Endothelial cell of umbilical vein (primary cell): ENCODE results near the gene SUPT20HL1. TPM values are rescaled to one million over a fixed set of nuclear protein-coding genes. Genes with fewer than 3 reads are reported as not detected.
A peak's percentile ranks its signal among the peaks of the same experiment; 100 is the strongest.

ENCODE experiments used
- BruUV-seq: library from RNA; stranded (reverse); fragments of 400-500 nt; replicated peaks from 2 replicates; lab custom pipeline; 2021; lab: Mats Ljungman, UMichigan
- CTCF ChIA-PET: fragments of 300-600, 350-600 bp; sonication (Branson Sonifier 250); formaldehyde crosslinking; loops from one replicate; lab custom pipeline; 2021; ENCODE audit warnings: antibody characterized with exemption, inconsistent platforms; lab: Charles Lee
- POLR2A ChIA-PET: fragments of 300-600, 350-600 bp; sonication (Branson Sonifier 250); formaldehyde crosslinking; loops from one replicate; lab custom pipeline; 2021; ENCODE audit warnings: antibody characterized with exemption, inconsistent platforms; lab: Charles Lee
- DNase-seq: peaks from one replicate; pipeline ENCODE4 v3.0.0-alpha.2; 2011; ENCODE audit warnings: low read depth, low spot score
- FAIRE-seq: peaks from 2 replicates; lab custom pipeline; 2011; peaks lifted over from hg19 to GRCh38; lab: Jason Lieb, UNC
- H2AFZ ChIP-seq: 2 replicates; pipeline ENCODE4 v1.6.0; 2012; ENCODE audit warnings: low read depth, low read length, control low read depth, inconsistent platforms
- H3K27ac ChIP-seq: 2 replicates; pipeline ENCODE4 v1.5.1; 2011; ENCODE audit warnings: low read depth, mild to moderate bottlenecking, control low read depth, low read length, moderate library complexity; ENCODE audit not compliant: insufficient read depth
- H3K27me3 ChIP-seq, 2 experiments: 2 replicates each; pipeline versions ENCODE4 v1.6.0 to v1.6.1; 2011; ENCODE audit warnings: low read length in 2 of 2, mixed read lengths in 1 of 2; ENCODE audit not compliant: control insufficient read depth in 2 of 2, insufficient read depth in 2 of 2
- H3K36me3 ChIP-seq, 2 experiments: 2 replicates in 1 of 2; 3 replicates in 1 of 2; pipeline ENCODE4 v1.5.1; 2011; ENCODE audit warnings: low read length in 2 of 2, mild to moderate bottlenecking in 1 of 2, moderate library complexity in 1 of 2; ENCODE audit not compliant: control insufficient read depth in 2 of 2, insufficient read depth in 2 of 2; ENCODE audit errors: extremely low read depth in 1 of 2
- H3K4me1 ChIP-seq: 3 replicates; pipeline ENCODE4 v1.5.1; 2011; ENCODE audit warnings: mild to moderate bottlenecking, low read length; ENCODE audit not compliant: control insufficient read depth, insufficient read depth; ENCODE audit errors: extremely low read depth
- H3K4me2 ChIP-seq: 2 replicates; pipeline ENCODE4 v1.6.1; 2011; ENCODE audit warnings: low read length, control low read depth, mixed read lengths; ENCODE audit not compliant: insufficient read depth
- H3K4me3 ChIP-seq, 3 experiments: fragments of 200-600 bp in 1 of 3; sonication (generic), shearing (Covaris generic) in 1 of 3; replicated peaks in 1 of 3; 2 replicates each; pipeline ENCODE4 v1.5.1; 2011 to 2016; ENCODE audit warnings: control low read depth in 3 of 3, low read length in 3 of 3, mild to moderate bottlenecking in 2 of 3, inconsistent platforms in 1 of 3, low read depth in 1 of 3, moderate library complexity in 1 of 3; ENCODE audit not compliant: insufficient read depth in 1 of 3
- H3K79me2 ChIP-seq: 2 replicates; pipeline ENCODE4 v1.6.0; 2012; ENCODE audit warnings: low read length, inconsistent platforms; ENCODE audit not compliant: control insufficient read depth, insufficient read depth
- H3K9ac ChIP-seq: replicated peaks from 2 replicates; pipeline ENCODE3; 2011; ENCODE audit warnings: low read length, control low read depth; ENCODE audit not compliant: insufficient read depth; ENCODE audit errors: extremely low read depth
- H3K9me1 ChIP-seq: replicated peaks from 3 replicates; pipeline ENCODE4 v1.6.0; 2011; ENCODE audit warnings: mild to moderate bottlenecking, low read length; ENCODE audit not compliant: control insufficient read depth, insufficient read depth; ENCODE audit errors: extremely low read depth
- H3K9me3 ChIP-seq: replicated peaks from 2 replicates; pipeline ENCODE4 v1.5.1; 2012; ENCODE audit warnings: low read length, inconsistent platforms; ENCODE audit not compliant: control insufficient read depth, insufficient read depth
- H4K20me1 ChIP-seq: replicated peaks from 2 replicates; pipeline ENCODE3; 2011; ENCODE audit warnings: mild to moderate bottlenecking, low read length; ENCODE audit not compliant: control insufficient read depth, insufficient read depth; ENCODE audit errors: extremely low read depth
- CTCF ChIP-seq, 2 donors: IDR thresholded peaks; 1 replicate in 1 of 2; 2 replicates in 1 of 2; pipeline ENCODE4 v1.5.1; 2011; ENCODE audit warnings: low read length in 2 of 2, mild to moderate bottlenecking in 2 of 2, moderate library complexity in 2 of 2, control low read depth in 1 of 2, inconsistent platforms in 1 of 2, low read depth in 1 of 2; ENCODE audit not compliant: insufficient read depth in 1 of 2; ENCODE audit errors: extremely low read depth in 1 of 2
- EZH2 ChIP-seq: IDR thresholded peaks from 2 replicates; pipeline ENCODE4 v1.6.1; 2012; ENCODE audit warnings: borderline replicate concordance, low read depth, mild to moderate bottlenecking, moderate library complexity, low read length, inconsistent platforms; ENCODE audit not compliant: severe bottlenecking
- GATA2 ChIP-seq: IDR thresholded peaks from 2 replicates; pipeline ENCODE4 v1.7.0; 2011; ENCODE audit warnings: low read depth, mild to moderate bottlenecking, moderate library complexity, mixed read lengths, low read length; ENCODE audit not compliant: insufficient read length, insufficient read depth
- JUN ChIP-seq: IDR thresholded peaks from 2 replicates; pipeline ENCODE4 v1.6.1; 2011; ENCODE audit warnings: borderline replicate concordance, low read depth; ENCODE audit not compliant: insufficient read length, insufficient read depth
- MAX ChIP-seq: IDR thresholded peaks from 2 replicates; pipeline ENCODE4 v1.6.1; 2011; ENCODE audit not compliant: insufficient read depth, insufficient read length
- MYC ChIP-seq: IDR thresholded peaks from one replicate; pipeline ENCODE4 v1.6.1; 2011; ENCODE audit warnings: mild to moderate bottlenecking, low read depth, low read length
- POLR2A ChIP-seq: IDR thresholded peaks from 2 replicates; pipeline ENCODE4 v1.6.1; 2012; ENCODE audit warnings: low read depth, mild to moderate bottlenecking, control low read depth, low read length
- POLR2AphosphoS5 ChIP-seq: IDR thresholded peaks from 2 replicates; pipeline ENCODE4 v1.6.1; 2012; ENCODE audit warnings: low read depth, mild to moderate bottlenecking, control low read depth, low read length, moderate library complexity; ENCODE audit not compliant: insufficient read depth
- dilution Hi-C: fragments of 300-500 bp; cut with MboI; formaldehyde crosslinking; loops from one replicate; pipeline ENCODE4 v1.15.0; 2019; ENCODE audit warnings: low sequenced_read_pairs; ENCODE audit not compliant: extremely low pct_ligation_motif_present
- intact Hi-C: fragments of 100-400 bp; cut with micrococcal nuclease; formaldehyde crosslinking; loops from one replicate; pipeline ENCODE4 v1.10.0; 2022
- polyA plus RNA-seq, 4 experiments: library from polyadenylated mRNA; depleted of rRNA in 3 of 4; stranded (reverse) in 3 of 4; unstranded in 1 of 4; fragments of >200 nt; gene quantifications; 2 replicates each; pipeline versions ENCODE4 v1.2.1 to v1.2.3, GENCODE V29; 2011 to 2012; ENCODE audit warnings: missing spikeins in 1 of 4
- total RNA-seq: library from RNA; stranded (reverse); gene quantifications from 2 replicates; pipeline ENCODE4 v1.2.3, GENCODE V29; 2021

SUPT20HL1 gene
- total and polyA plus RNA-seq, 2 donors (not counting 3 experiments of a cell fraction or from before 2014, with no cell fraction given), result not detected

- Histone ChIP-seq H3K79me2 (no peaks in the 10 kb centered on the region), H4K20me1 (no peaks in the 10 kb centered on the region), H3K4me2 (no peak overlapping the region), H3K27ac (no peak overlapping the region), H3K36me3 (no peaks in the 10 kb centered on the region), H3K27me3 (peaks cover 0 to 4% of the 10 kb centered on the region in 2 experiments), H3K9me1 (no peaks in the 10 kb centered on the region), H3K9me3 (no peaks in the 10 kb centered on the region), H3K4me1 (no peaks in the 10 kb centered on the region), H3K4me3 (no peak overlapping the region), H2AFZ (no peak overlapping the region), H3K9ac (no peak overlapping the region)
- DNase-seq (peak; percentile 42), FAIRE-seq (no peak)
- no TSS peak for BruUV-seq
- ChIA-PET POLR2A (no interaction called here), CTCF (interaction anchor here (0.7 to 6.7 kb wide), 22 partner anchors 11 to 747 kb away, joined by 3 to 142 read pairs (median 4); partner anchors contain the start of gene PDK3)
- dilution Hi-C loops (no loop called here), intact Hi-C loops (loop anchor here (1.0 to 10.0 kb wide), 3 partner anchors 102 to 248 kb away; partner anchors contain the start of gene PCYT1B)
- no peak for TF ChIP-seq CTCF (IDR thresholded peaks at IDR 0.05; ENCODE audit: extremely low read depth in 1 of 2, insufficient read depth in 1 of 2, low read depth in 1 of 2, low read length in 2 of 2)
- TF ChIP-seq MYC, result no peak
- no peak for TF ChIP-seq POLR2AphosphoS5
- no peak for TF ChIP-seq GATA2
- TF ChIP-seq EZH2, result no peak
- TF ChIP-seq JUN, result no peak
- TF ChIP-seq MAX, result no peak
- TF ChIP-seq POLR2A, result no peak
These were observed 35.9 kb downstream of the SUPT20HL1 start for GRCh38 chrX:24396236-24396930.
